ENCODE data around the gene ATXN7L1.

DNA sequence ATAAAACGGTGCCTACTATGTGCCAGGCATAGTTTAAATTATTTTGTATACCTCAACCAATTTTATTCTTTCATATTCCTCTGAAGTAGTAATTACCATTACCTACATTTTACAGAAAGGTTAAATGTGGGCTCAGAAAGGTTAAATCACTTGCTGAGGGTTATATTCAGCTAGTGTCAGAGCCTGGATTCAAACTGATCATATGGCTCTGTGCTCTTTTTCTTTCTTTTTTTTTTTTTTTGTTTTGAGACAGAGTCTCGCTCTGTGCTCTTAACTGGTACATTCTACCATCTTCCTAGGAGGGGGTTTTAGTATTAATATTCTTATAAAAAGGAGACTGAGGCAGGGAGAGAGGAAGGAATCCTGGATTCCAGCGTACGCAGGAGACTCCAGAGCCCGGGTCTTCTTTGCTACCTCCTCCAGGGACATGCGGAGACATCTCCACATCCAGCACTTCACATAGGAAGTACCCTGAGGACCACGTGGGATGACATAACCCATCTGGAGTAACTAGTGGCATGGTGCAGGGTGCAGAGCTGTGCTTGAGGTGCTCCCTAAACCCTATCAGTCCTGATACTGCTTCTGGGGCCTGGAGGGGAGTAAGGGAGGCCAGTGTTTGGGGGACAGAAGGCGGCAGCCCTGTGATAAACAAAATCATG is 29.6 kb upstream of the ATXN7L1 start:
- TF ChIP-seq, protein P1, sequence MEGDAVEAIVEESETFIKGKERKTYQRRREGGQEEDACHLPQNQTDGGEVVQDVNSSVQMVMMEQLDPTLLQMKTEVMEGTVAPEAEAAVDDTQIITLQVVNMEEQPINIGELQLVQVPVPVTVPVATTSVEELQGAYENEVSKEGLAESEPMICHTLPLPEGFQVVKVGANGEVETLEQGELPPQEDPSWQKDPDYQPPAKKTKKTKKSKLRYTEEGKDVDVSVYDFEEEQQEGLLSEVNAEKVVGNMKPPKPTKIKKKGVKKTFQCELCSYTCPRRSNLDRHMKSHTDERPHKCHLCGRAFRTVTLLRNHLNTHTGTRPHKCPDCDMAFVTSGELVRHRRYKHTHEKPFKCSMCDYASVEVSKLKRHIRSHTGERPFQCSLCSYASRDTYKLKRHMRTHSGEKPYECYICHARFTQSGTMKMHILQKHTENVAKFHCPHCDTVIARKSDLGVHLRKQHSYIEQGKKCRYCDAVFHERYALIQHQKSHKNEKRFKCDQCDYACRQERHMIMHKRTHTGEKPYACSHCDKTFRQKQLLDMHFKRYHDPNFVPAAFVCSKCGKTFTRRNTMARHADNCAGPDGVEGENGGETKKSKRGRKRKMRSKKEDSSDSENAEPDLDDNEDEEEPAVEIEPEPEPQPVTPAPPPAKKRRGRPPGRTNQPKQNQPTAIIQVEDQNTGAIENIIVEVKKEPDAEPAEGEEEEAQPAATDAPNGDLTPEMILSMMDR (IDR thresholded peaks at IDR 0.05) = no peak
- TF ChIP-seq POLR2AphosphoS5 (IDR thresholded peaks at IDR 0.05) (no peak), POLR2A (IDR thresholded peaks at IDR 0.05) (no peak), EP300 (IDR thresholded peaks at IDR 0.05; ENCODE audit: low read depth) (no peak)
